ENCODE measurements around the gene TTC22.

Gene TTC22

DNA sequence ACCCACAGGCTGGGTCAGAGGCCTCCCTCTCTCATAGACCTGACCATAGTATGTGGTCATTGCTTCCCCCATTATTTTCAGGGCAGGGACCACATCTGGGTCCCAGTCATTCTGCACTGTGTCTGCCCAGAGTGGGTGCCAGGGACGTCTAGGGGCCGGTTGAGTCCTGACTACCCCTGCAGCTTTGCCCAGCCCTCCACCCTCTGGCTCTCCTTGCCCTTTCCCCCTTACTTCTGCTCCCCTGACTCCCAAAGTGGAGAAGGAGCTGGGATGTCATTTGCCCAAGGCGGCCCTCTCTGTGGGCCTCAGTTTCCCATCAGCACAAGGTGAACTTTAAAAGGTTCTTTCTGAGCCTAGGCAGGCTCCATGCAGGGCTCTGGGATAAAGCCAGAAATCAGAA lies 4.3 kb upstream of the TTC22 start:
- no peak for DNase-seq (ENCODE audit: low spot score)
- TF ChIP-seq, protein P1, sequence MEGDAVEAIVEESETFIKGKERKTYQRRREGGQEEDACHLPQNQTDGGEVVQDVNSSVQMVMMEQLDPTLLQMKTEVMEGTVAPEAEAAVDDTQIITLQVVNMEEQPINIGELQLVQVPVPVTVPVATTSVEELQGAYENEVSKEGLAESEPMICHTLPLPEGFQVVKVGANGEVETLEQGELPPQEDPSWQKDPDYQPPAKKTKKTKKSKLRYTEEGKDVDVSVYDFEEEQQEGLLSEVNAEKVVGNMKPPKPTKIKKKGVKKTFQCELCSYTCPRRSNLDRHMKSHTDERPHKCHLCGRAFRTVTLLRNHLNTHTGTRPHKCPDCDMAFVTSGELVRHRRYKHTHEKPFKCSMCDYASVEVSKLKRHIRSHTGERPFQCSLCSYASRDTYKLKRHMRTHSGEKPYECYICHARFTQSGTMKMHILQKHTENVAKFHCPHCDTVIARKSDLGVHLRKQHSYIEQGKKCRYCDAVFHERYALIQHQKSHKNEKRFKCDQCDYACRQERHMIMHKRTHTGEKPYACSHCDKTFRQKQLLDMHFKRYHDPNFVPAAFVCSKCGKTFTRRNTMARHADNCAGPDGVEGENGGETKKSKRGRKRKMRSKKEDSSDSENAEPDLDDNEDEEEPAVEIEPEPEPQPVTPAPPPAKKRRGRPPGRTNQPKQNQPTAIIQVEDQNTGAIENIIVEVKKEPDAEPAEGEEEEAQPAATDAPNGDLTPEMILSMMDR (IDR thresholded peaks at IDR 0.05; ENCODE audit: borderline replicate concordance, control extremely low read depth, extremely low read depth, insufficient read depth, missing control alignments), result no peak
- in situ Hi-C loops (cut with MboI; ENCODE audit: low sequenced_read_pairs, unreplicated experiment), result no loop called here

DNA sequence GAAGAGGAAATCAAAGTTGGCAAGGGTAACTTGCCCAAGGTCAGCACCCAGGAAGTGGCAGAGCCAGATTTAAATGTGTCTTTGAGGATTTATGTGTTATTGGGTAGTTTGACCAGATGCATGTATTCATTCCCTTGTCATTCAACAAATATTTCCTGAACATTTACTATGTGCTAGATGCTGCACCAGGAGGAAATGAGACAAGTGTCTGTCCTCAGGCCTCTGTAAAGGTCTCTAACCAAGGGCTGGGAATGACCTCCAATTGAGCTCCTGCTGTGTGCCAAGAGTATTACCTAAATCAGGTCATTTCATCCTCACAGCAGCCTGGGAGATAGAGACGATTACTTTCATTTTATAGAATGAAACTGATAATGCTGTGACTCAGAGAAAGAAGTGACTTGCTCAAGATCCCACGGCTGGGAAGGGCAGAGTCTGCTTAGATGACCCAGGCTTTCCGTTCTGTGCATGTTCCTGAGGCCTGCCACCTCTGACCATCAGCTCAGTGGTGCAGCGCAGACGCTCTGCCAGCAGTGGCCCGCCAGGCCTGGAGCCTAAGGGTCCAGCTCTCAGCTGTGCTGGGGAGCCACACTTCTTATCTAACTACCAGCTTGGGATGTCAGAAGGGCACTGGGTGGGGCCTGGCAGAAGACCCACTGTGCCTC lies 3.5 kb upstream of the TTC22 start:
- no peak for DNase-seq (ENCODE audit: low spot score)

DNA sequence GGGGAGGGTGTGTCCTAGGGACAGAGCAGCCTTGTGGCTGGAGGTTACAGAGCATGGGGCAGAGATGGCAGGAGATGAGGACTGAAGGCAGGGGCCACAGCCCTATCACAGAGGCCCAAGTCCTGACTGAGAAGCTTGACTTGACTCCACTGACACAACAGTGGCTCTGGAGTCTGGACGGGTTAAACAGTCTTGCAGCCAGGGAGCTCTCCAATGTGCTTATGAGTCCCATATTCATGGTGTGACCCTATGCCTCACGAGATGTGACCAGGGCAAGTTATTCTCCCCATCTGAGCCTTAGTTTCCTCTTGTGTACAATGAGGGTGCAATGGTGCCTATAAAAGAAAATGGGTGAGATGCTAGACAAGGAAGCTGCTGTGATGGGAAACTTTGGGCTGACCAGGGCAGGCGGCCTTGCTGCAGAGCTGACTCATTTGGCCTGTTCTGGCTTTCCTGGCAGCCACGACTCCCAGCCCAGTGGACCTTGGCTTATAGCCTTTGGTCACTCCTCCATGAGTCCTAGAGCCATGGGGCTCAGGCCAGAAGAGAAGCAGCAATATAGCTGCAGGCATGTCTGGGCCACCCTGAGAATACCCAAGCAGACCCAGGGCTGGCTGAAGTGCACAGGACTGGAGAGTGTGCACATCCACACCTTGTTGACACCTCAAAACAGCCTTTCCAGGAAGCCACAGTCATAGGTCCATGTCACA lies 2.8 kb upstream of the TTC22 start:
- TF ChIP-seq, protein P1 (IDR thresholded peaks at IDR 0.05; ENCODE audit: borderline replicate concordance, control extremely low read depth, extremely low read depth, insufficient read depth, missing control alignments), result no peak
- in situ Hi-C loops (cut with MboI; ENCODE audit: low sequenced_read_pairs, unreplicated experiment), result no loop called here
- DNase-seq (ENCODE audit: low spot score), result no peak

More for the DNA sequence above, 3.5 kb upstream of the TTC22 start:
- in situ Hi-C loops (cut with MboI; ENCODE audit: low sequenced_read_pairs, unreplicated experiment), result no loop called here
- TF ChIP-seq, protein P1 (IDR thresholded peaks at IDR 0.05; ENCODE audit: borderline replicate concordance, control extremely low read depth, extremely low read depth, insufficient read depth, missing control alignments), result no peak

DNA sequence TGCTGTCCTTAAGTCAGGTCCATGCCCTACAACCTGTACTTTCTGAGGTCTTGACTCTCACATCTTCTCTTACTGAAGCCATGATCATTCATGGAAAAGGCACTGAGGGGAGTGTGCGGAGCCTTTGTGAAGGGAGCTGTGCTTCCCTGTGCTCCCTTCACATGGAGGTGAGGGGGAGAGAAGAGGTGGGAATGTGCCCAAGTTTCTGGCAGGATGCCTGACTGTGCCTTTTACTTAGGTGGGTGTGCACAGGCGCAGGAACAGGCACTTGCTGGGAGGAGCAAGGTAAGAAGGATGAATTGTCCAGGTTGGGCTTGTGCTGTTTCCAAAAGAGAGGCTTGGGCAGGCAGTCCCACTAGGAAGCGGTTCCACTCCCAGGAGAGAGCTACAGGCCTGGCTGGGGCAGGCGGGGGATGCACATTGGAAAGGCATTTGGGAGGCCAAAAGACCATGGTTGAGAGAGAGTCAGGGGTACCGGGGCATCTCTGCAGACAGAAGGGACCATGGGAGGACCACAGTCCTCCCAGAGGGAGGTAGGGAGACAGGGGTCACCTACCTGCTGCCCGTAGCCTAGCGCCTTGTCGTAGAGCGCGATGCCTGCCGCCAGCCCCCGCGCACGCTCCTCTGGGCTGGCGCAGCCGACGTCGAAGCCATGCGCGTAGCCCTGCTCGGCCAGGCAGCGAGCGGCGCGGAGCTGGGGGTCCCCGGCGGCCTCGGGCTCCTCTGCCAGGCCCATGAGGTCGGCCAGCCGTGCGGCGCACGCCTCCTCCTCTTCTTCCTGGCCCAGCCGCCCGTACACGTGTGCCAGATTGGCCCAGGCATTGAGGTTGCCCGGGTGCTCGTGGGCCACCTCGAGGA lies 853 bp downstream of the TTC22 start:
- no peak for DNase-seq (ENCODE audit: low spot score)
- TF ChIP-seq, protein P1 (IDR thresholded peaks at IDR 0.05; ENCODE audit: borderline replicate concordance, control extremely low read depth, extremely low read depth, insufficient read depth, missing control alignments), result no peak
- in situ Hi-C loops (cut with MboI; ENCODE audit: low sequenced_read_pairs, unreplicated experiment), result no loop called here

DNA sequence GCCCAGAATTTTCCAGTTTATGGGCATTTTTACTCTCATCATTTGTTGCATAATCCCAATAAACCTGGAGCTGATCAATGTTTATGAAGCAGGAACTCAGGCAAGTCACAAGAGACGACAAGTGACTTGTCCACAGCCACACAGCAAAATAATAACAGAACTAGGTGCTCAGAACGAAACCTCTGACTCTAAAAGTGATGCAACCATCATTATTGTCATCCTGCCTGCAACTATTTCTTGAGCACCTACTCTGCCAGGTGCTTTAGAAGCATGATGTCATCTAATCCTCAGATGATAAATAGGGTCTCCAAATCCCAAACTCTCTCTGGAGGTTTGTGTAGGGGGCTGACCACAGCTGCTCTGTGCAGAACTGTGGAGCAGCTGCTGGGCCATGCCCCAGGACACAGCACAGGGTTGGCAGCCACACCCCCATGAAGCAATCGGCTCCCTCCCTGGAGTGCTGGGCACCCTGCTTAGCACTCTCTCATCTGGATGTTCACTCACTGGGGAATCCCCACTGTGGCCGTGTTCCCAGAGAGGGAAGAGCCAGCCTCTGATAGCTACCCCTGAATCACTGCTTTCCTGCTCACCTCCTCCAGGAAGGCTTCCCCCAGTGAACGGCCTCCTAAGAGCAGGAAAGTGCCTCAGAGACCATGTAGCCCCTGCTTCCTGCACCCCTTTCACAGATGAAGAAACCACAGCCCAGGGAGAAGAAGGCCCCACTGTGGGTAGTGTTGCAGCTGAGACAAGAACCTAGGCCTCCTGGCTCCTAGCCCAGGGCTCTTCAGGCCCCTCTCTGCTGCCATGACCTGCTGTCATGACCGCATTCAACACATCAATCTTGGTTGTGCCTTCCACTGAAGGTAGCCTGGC lies 2.1 kb downstream of the TTC22 start:
- in situ Hi-C loops (cut with MboI; ENCODE audit: low sequenced_read_pairs, unreplicated experiment), result loop anchor here (10.0 kb wide), 1 partner anchor 124 kb away; no protein-coding TSS in a partner anchor
- peak; percentile 63 for DNase-seq (ENCODE audit: low spot score)
- TF ChIP-seq, protein P1 (IDR thresholded peaks at IDR 0.05; ENCODE audit: borderline replicate concordance, control extremely low read depth, extremely low read depth, insufficient read depth, missing control alignments), result no peak
